SK-N-SH (cell line): ENCODE results near the gene CEP112. TPM values are rescaled to one million over a fixed set of nuclear protein-coding genes. Genes with fewer than 3 reads are reported as not detected.

Source experiments
- CTCF ChIA-PET: fragments of 300-600, 350-600 bp; formaldehyde crosslinking; extraction: SDS; loops from one replicate; lab custom pipeline; 2021; lab: Yijun Ruan, JAX
- POLR2A ChIA-PET: fragments of 350-600 bp; sonication (Branson Sonifier 250); formaldehyde crosslinking; extraction: SDS; loops from one replicate; lab custom pipeline; 2020; ENCODE audit warnings: antibody characterized with exemption, inconsistent platforms; lab: Yijun Ruan, JAX
- DNase-seq: peaks from one replicate; pipeline ENCODE4 v3.0.0; 2012
- H2AFZ ChIP-seq: fragments of 200-600 bp; sonication (generic); 2 replicates; pipeline ENCODE4 v1.8.1; 2016; ENCODE audit warnings: antibody characterized with exemption, mild to moderate bottlenecking, low read depth
- H3F3A ChIP-seq: fragments of 200-600 bp; sonication (generic); replicated peaks from 2 replicates; pipeline ENCODE3; 2016; ENCODE audit warnings: antibody characterized with exemption, mild to moderate bottlenecking; ENCODE audit not compliant: insufficient read depth
- H3K27ac ChIP-seq, 2 experiments: fragments of 200-500 bp in 1 of 2; fragments of 200-600 bp in 1 of 2; sonication (Bioruptor generic) in 1 of 2; sonication (generic), shearing (Covaris generic) in 1 of 2; 2 replicates each; pipeline versions ENCODE4 v1.5.1 to v1.6.1; 2014 to 2016; ENCODE audit warnings: low read depth in 2 of 2, inconsistent platforms in 1 of 2, low read length in 1 of 2, mild to moderate bottlenecking in 1 of 2, mixed read lengths in 1 of 2
- H3K27me3 ChIP-seq: fragments of 200-600 bp; sonication (generic), shearing (Covaris generic); 2 replicates; pipeline ENCODE4 v1.6.1; 2016; ENCODE audit warnings: mixed run types; ENCODE audit not compliant: insufficient read depth
- H3K36me3 ChIP-seq, 2 experiments: fragments of 200-500 bp in 1 of 2; fragments of 200-600 bp in 1 of 2; sonication (Bioruptor generic) in 1 of 2; sonication (generic) in 1 of 2; replicated peaks in 1 of 2; 2 replicates each; pipeline versions ENCODE3 to v1.5.1; 2014 to 2016; ENCODE audit warnings: low read length in 1 of 2, mild to moderate bottlenecking in 1 of 2; ENCODE audit not compliant: insufficient read depth in 2 of 2, control insufficient read depth in 1 of 2
- H3K4me1 ChIP-seq, 2 experiments: fragments of 200-500 bp in 1 of 2; fragments of 200-600 bp in 1 of 2; sonication (Bioruptor generic) in 1 of 2; sonication (generic), shearing (Covaris generic) in 1 of 2; 2 replicates each; pipeline versions ENCODE4 v1.5.1 to v1.6.1; 2014 to 2016; ENCODE audit warnings: low read depth in 1 of 2, low read length in 1 of 2, mixed run types in 1 of 2; ENCODE audit not compliant: insufficient read depth in 2 of 2, control insufficient read depth in 1 of 2
- H3K4me2 ChIP-seq: fragments of 200-600 bp; sonication (generic), shearing (Covaris generic); 2 replicates; pipeline ENCODE4 v1.6.1; 2017; ENCODE audit warnings: mixed run types
- H3K4me3 ChIP-seq, 2 experiments: fragments of 200-500 bp in 1 of 2; fragments of 200-600 bp in 1 of 2; sonication (Bioruptor generic) in 1 of 2; sonication (generic), shearing (Covaris generic) in 1 of 2; 2 replicates each; pipeline versions ENCODE4 v1.5.1 to v1.8.1; 2014 to 2016; ENCODE audit warnings: low read depth in 2 of 2, inconsistent platforms in 1 of 2, low read length in 1 of 2, mild to moderate bottlenecking in 1 of 2, mixed read lengths in 1 of 2, moderate library complexity in 1 of 2
- H3K79me2 ChIP-seq: fragments of 200-600 bp; sonication (generic); 2 replicates; pipeline ENCODE4 v1.8.1; 2017; ENCODE audit warnings: mild to moderate bottlenecking; ENCODE audit not compliant: insufficient read depth
- H3K9ac ChIP-seq: fragments of 200-600 bp; sonication (generic); 2 replicates; pipeline ENCODE4 v1.6.1; 2017; ENCODE audit warnings: mixed run types
- H3K9me2 ChIP-seq: fragments of 200-600 bp; sonication (generic); 2 replicates; pipeline ENCODE4 v1.6.1; 2017; ENCODE audit warnings: mixed run types
- H3K9me3 ChIP-seq: fragments of 200-600 bp; sonication (generic); 2 replicates; pipeline ENCODE4 v1.6.1; 2017; ENCODE audit warnings: mixed run types, mild to moderate bottlenecking, moderate library complexity
- H4K20me1 ChIP-seq: fragments of 200-600 bp; sonication (generic); 2 replicates; pipeline ENCODE4 v1.6.1; 2017; ENCODE audit warnings: mild to moderate bottlenecking, mixed run types; ENCODE audit not compliant: insufficient read depth
- CTCF ChIP-seq: fragments of 200-600 bp; sonication (generic); IDR thresholded peaks from 2 replicates; pipeline ENCODE4 v1.6.1; 2017; ENCODE audit warnings: antibody characterized with exemption, mild to moderate bottlenecking, moderate library complexity
- EZH2phosphoT487 ChIP-seq: fragments of 200-600 bp; sonication (generic); IDR thresholded peaks from 2 replicates; pipeline ENCODE4 v1.6.1; 2017; ENCODE audit warnings: low read depth, mixed run types, mild to moderate bottlenecking, antibody characterized with exemption, moderate library complexity, borderline replicate concordance
- FOSL2 ChIP-seq: IDR thresholded peaks from 2 replicates; pipeline ENCODE4 v1.4.0; 2012; ENCODE audit warnings: low read depth, mild to moderate bottlenecking, moderate library complexity, borderline replicate concordance
- JUND ChIP-seq: IDR thresholded peaks from 2 replicates; pipeline ENCODE4 v1.4.0; 2012
- NRF1 ChIP-seq: IDR thresholded peaks from 2 replicates; pipeline ENCODE4 v1.6.1; 2012; ENCODE audit warnings: low read depth, mild to moderate bottlenecking, low read length
- POLR2AphosphoS5 ChIP-seq: IDR thresholded peaks from 2 replicates; pipeline ENCODE4 v1.6.1; 2012; ENCODE audit warnings: low read depth, low read length
- TAF1 ChIP-seq: IDR thresholded peaks from 2 replicates; pipeline ENCODE4 v1.6.1; 2012; ENCODE audit warnings: low read depth, mild to moderate bottlenecking, low read length, moderate library complexity, borderline replicate concordance
- TEAD4 ChIP-seq: IDR thresholded peaks from 2 replicates; pipeline ENCODE4 v1.4.0; 2012; ENCODE audit warnings: mild to moderate bottlenecking, borderline replicate concordance; ENCODE audit not compliant: insufficient read depth
- ZBTB33 ChIP-seq: IDR thresholded peaks from 2 replicates; pipeline ENCODE4 v1.4.0; 2012; ENCODE audit warnings: low read depth, borderline replicate concordance
- WGBS: methylation state at CpG from one replicate; pipeline ENCODE4 v1.1.6; 2017; ENCODE audit warnings: low lambda C conversion rate; 5-methylcytosine and 5-hydroxymethylcytosine counted together
- polyA plus RNA-seq, 3 experiments: library from polyadenylated mRNA; depleted of rRNA; stranded (reverse); fragments of >200 nt; gene quantifications; 2 replicates each; pipeline ENCODE4 v1.2.3, GENCODE V29; 2012

CEP112 gene
- polyA plus RNA-seq, 1 of the 3 experiments (the other 2 are of a cell fraction): 7.9 TPM

GRCh38 chr17:65655706-65656105 is 536.2 kb downstream of the CEP112 start:
- CTCF ChIA-PET: no interaction called here
- H4K20me1 ChIP-seq: no peaks in the 10 kb centered on the region
- H3K27ac ChIP-seq: no peak overlapping the region
- no peak overlapping the region for H3K4me3 ChIP-seq
- WGBS: 93% methylated on average over 3 of the region's 3 CpGs
- H2AFZ ChIP-seq: no peak overlapping the region
- H3K9me2 ChIP-seq: no peaks in the 10 kb centered on the region
- no peaks in the 10 kb centered on the region for H3K4me1 ChIP-seq
- H3K9ac ChIP-seq: no peak overlapping the region
- no peaks in the 10 kb centered on the region for H3K79me2 ChIP-seq
- POLR2A ChIA-PET: no interaction called here
- no peak for TF ChIP-seq TEAD4
- TF ChIP-seq, all 33 proteins: peak for 0
- no peak for DNase-seq
- Histone ChIP-seq H3K36me3 (no peaks in the 10 kb centered on the region), H3K9me3 (no peaks in the 10 kb centered on the region), H3K27me3 (no peaks in the 10 kb centered on the region), H3K4me2 (no peak overlapping the region), H3F3A (no peaks in the 10 kb centered on the region)

- no peaks in the 10 kb centered on the region for H4K20me1 ChIP-seq
- no peak for DNase-seq
- 85% methylated on average over 1 of the region's 1 CpG for WGBS
- H3K36me3 ChIP-seq: peaks cover 0 to 7% of the 10 kb centered on the region in 2 experiments
- no peaks in the 10 kb centered on the region for H3K79me2 ChIP-seq
- TF ChIP-seq EZH2phosphoT487: no peak
- TF ChIP-seq POLR2AphosphoS5: no peak
- no peak for TF ChIP-seq NRF1
- no peak for TF ChIP-seq JUND
- TF ChIP-seq FOSL2: no peak
- no peak for TF ChIP-seq CTCF
- TF ChIP-seq ZBTB33: no peak
- no peak for TF ChIP-seq TAF1
- H3K9me3 ChIP-seq: 0 out of 2 replicates have a peak, but pooled peaks cover 4% of the 10 kb centered on the region
- ChIA-PET POLR2A (no interaction called here), CTCF (interaction anchor here (1.1 kb wide), 2 partner anchors 12 to 88 kb away, joined by 3 to 4 read pairs; no protein-coding TSS in a partner anchor)
- no peak overlapping the region for H2AFZ ChIP-seq
- H3K27ac ChIP-seq: no peak overlapping the region
- no peaks in the 10 kb centered on the region for H3K27me3 ChIP-seq
- no peak overlapping the region for H3K4me3 ChIP-seq
- H3F3A ChIP-seq: no peaks in the 10 kb centered on the region
- no peaks in the 10 kb centered on the region for H3K9me2 ChIP-seq
- H3K9ac ChIP-seq: no peak overlapping the region
- H3K4me1 ChIP-seq: no peaks in the 10 kb centered on the region
- no peak overlapping the region for H3K4me2 ChIP-seq
These were observed 547.4 kb downstream of the CEP112 start for GRCh38 chr17:65644545-65644944.
